ENCODE data around the gene SMIM21.

The SMIM21 gene

DNA sequence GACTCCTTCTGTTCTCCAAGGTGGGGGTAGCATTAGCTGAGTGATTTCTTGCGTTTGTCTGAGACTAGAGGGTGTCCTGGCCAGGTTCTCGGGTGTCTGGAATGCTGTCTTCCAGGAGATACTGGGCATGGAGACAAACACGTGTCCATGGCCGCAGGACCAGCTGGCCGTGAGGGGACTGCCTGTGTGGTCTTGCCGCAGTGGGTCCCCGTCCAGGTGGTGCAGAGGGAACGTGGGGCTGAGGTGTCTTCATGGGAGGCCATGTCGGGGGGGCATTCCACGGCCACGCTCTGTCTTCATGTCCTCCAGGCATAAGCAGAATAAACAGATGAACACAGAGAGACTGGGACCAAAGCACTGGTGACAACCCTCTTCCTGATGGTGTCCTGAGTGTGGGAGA lies 66.6 kb downstream of the SMIM21 start:
- no peak for DNase-seq (ENCODE audit: low read depth)
- TF ChIP-seq CTCF (IDR thresholded peaks at IDR 0.05; ENCODE audit: control insufficient read depth, extremely low read depth, insufficient read depth), result no peak
- H3K4me3 ChIP-seq (ENCODE audit: low read depth, low read length), result no peak overlapping the region

- no peak for TF ChIP-seq CTCF (IDR thresholded peaks at IDR 0.05; ENCODE audit: control insufficient read depth, extremely low read depth, insufficient read depth)
- no peak for DNase-seq (ENCODE audit: low read depth)
- H3K4me3 ChIP-seq (ENCODE audit: low read depth, low read length), result no peak overlapping the region
These were observed 67.3 kb downstream of the SMIM21 start for GRCh38 chr18:75360215-75360614.
